Right lobe of liver (tissue), 4 donors: ENCODE measurements around the gene PYGB.

ENCODE experiments used
- POLR2A ChIP-seq: fragments of 450-650 bp; IDR thresholded peaks from one replicate; pipeline ENCODE4 v1.6.1; 2017; ENCODE audit warnings: antibody characterized with exemption, mild to moderate bottlenecking
- TF ChIP-seq, protein P1 (sequence below), 4 donors: fragments of 200-600 bp in 3 of 4; fragments of 450-650 bp in 1 of 4; IDR thresholded peaks; one replicate each; pipeline versions ENCODE4 v1.5.1 to v1.8.0; 2016 to 2022; ENCODE audit warnings: antibody characterized with exemption in 4 of 4, mild to moderate bottlenecking in 2 of 4
- donor health status: DM: no; HTN: no; CAD: no.
- donor health status: DM: no; HTN: no; CAD: no.
- donor health status: DM: no; HTN: yes; CAD: no.

- TF ChIP-seq, protein P1, sequence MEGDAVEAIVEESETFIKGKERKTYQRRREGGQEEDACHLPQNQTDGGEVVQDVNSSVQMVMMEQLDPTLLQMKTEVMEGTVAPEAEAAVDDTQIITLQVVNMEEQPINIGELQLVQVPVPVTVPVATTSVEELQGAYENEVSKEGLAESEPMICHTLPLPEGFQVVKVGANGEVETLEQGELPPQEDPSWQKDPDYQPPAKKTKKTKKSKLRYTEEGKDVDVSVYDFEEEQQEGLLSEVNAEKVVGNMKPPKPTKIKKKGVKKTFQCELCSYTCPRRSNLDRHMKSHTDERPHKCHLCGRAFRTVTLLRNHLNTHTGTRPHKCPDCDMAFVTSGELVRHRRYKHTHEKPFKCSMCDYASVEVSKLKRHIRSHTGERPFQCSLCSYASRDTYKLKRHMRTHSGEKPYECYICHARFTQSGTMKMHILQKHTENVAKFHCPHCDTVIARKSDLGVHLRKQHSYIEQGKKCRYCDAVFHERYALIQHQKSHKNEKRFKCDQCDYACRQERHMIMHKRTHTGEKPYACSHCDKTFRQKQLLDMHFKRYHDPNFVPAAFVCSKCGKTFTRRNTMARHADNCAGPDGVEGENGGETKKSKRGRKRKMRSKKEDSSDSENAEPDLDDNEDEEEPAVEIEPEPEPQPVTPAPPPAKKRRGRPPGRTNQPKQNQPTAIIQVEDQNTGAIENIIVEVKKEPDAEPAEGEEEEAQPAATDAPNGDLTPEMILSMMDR (IDR thresholded peaks at IDR 0.05) = no peak
- TF ChIP-seq POLR2A = no peak
These were observed 14.7 kb upstream of the PYGB start for GRCh38 chr20:25233016-25233772.
